Raji (cell line): ENCODE results near the gene C20orf173.

ENCODE experiments used
- POLR2A ChIP-seq: IDR thresholded peaks from 2 replicates; pipeline ENCODE4 v1.6.1; 2011; ENCODE audit warnings: low read depth, low read length, control low read depth; ENCODE audit not compliant: insufficient read depth

C20orf173 gene

DNA sequence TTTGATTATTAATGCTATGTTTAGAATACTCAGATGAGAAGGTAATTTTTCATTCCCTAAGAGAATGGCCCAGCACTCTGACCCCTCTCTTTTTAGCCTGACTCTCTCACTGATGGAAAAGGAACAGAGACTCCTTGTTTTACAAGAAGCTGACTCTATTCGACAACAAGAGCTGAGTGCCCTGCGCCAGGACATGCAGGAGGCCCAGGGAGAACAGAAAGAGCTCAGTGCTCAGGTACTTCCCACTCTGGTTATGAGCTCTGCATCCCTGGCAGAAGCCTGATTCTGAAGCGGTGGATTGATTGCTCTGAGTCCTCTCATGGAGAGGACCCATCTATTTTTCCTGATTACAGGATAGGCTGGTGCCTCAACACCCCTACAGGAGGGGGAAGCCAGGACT is 33.0 kb downstream of the C20orf173 start:
- TF ChIP-seq POLR2A: no peak

DNA sequence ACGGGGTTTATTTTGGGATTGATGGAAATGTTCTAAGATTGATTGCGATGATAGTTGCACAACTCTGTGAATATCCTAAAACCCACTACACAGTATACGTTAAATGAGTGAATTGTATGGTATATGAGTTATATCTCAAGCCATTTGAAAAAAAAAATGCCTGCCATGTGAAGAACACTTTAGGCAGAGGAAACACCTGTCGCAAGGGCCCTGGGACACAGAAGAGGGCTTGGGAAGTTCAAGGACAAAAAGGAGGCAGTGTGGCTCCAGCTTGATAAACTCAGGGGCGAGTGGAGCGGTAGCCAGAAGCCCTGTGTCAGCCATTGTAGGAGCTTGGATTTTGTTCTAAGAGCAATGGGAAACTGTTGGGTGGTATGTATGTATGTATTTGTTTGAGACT is 37.1 kb downstream of the C20orf173 start:
- no peak for TF ChIP-seq POLR2A

DNA sequence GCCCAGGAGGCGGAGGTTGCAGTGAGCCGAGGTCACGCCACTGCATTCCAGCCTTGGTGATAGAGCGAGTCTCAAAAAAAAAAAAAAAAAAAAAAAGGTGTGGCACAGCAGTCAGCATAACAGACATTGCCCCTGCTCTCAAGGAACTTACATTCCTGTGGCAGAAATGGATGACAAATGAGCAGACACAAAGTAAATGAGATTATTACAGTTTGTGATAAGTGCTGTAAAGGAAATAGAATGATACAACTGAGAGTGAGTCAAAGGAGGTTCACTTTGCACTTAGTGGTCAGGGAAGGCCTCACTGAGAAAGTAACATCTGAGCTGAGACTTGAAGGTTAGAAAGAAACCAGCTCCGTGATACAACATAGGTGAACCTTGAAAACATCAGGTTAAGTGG is 37.6 kb downstream of the C20orf173 start:
- no peak for TF ChIP-seq POLR2A

DNA sequence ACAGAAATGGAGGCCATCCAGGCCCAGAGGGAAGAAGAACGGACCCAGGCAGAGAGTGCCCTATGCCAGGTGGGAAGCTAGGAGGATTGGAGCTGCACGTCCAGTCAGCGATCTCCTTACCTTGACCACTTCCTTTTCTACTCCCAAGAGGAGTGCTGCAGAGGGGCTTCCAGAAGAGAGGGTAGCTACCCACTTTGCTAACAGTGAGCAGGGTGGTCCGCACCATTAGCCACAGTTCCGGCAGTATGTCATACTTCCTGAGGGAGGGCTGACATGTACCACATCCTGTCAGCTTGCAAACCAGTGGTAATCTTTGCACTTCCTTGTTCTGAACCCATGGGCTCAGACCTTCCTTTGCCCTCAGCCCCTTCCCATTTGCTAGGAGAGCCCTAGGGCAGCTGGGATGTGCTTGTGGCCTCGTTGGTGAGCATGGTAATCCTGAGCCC is 38.7 kb downstream of the C20orf173 start:
- TF ChIP-seq POLR2A: peak; percentile 91

DNA sequence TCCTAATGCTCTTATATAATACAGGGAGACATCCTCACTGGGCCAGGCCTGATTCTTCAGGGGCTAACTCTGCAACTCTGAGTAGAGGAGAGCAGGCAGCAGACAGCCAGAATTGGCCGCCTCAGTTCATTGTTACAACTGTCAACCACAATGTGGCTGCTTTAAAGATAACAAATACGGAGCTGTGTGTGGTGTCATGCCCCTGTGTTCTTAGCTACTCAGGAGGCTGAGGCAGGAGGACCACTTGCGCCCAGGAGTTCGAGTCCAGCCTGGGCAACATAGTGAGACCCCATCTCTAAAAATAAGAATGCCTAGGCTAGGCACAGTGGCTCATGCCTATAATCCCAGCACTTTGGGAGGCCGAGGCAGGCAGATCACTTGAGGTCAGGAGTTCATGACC is 39.7 kb downstream of the C20orf173 start:
- no peak for TF ChIP-seq POLR2A

DNA sequence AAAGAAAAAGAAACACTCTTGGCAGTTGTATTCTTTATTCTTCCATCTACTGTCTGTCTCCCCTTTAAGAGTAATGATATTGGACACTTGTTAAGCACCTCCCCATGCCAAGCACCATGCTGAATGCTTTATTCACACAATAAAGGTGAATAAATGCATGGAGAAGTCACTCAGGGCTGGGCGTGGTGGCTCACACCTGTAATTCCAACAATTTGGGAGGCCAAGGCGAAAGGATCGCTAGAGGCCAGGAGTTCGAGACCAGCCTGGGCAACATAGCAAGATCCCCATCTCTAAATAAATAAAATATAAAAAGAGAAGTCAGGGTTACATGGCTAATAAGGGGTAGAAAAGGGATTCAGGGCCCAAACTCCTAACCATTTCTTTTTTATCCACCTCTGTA is 42.0 kb downstream of the C20orf173 start:
- TF ChIP-seq POLR2A: no peak

DNA sequence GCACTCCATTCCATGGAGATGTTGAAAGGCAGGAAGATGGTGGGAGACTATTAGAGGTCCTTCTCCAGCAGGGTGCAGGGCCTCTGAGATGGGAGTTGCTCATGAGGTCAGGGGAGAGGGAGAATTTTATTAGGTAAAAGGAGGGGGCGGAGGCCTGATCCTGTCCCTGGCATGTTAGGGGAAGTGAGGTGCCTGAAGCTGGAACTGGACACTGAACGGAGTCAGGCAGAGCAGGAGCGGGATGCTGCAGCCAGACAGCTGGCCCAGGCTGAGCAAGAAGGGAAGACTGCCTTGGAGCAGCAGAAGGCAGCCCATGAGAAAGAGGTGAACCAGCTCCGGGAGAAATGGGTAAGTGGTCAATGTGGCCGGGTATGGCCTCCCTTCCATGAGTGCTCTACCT is 49.7 kb downstream of the C20orf173 start:
- no peak for TF ChIP-seq POLR2A

DNA sequence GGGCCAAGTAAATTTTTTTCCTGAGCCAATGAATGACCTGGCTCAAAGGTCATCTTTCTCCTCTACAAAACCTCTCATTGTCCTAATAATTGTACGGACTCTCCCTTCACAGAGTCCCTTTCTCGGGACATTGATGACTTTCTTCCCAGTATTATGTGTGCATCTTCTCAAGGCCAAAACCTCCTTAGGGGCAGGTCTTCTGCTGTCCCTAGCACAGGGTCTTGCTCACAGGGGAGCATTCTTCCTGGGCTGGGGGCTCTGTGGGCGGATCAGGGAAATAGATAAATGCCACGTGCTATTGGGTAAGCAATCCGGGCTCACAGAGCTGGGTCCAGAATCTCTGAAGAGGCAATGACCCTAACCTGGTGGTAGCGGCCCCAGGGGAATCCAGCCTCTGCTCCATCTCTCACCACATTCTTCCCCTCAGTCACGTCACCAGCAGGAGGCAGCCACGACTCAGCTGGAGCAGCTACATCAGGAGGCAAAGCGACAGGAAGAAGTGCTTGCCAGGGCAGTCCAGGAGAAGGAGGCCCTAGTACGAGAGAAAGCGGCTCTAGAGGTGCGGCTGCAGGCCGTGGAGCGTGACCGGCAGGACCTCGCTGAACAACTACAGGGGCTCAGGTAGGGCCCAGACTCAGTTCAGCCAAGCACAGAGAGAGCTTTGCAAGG is 50.5 kb downstream of the C20orf173 start:
- no peak for TF ChIP-seq POLR2A
